CD4-positive, alpha-beta T cell treated with Interleukin-17A for 1 hour (primary cell): ENCODE measurements around the gene SLAMF7.

ENCODE experiments used
- DNase-seq: peaks from one replicate; pipeline ENCODE4 v3.0.0-alpha.2; 2020

Gene SLAMF7

GRCh38 chr1:160747717-160748116, 8.7 kb downstream of the SLAMF7 start:
- no peak for DNase-seq

GRCh38 chr1:160748181-160748877, 9.3 kb downstream of the SLAMF7 start:
- DNase-seq: no peak

- no peak for DNase-seq
Measured at GRCh38 chr1:160748878-160749269, 9.8 kb downstream of the SLAMF7 start.

- no peak for DNase-seq
Measured at GRCh38 chr1:160750608-160751007, 11.6 kb downstream of the SLAMF7 start.

- DNase-seq: no peak
Measured at GRCh38 chr1:160752406-160752805, 13.4 kb downstream of the SLAMF7 start.

GRCh38 chr1:160752924-160753323, 13.9 kb downstream of the SLAMF7 start:
- DNase-seq: no peak

- no peak for DNase-seq
Measured at GRCh38 chr1:160753594-160753993, 14.5 kb downstream of the SLAMF7 start.

GRCh38 chr1:160755461-160755860, 16.4 kb downstream of the SLAMF7 start:
- no peak for DNase-seq

GRCh38 chr1:160755911-160756848, 17.1 kb downstream of the SLAMF7 start:
- DNase-seq: peak; percentile 65

GRCh38 chr1:160756849-160757201, 17.8 kb downstream of the SLAMF7 start:
- no peak for DNase-seq

- DNase-seq: no peak
Measured at GRCh38 chr1:160758521-160758920, 19.5 kb downstream of the SLAMF7 start.

GRCh38 chr1:160759740-160760139, 20.7 kb downstream of the SLAMF7 start:
- DNase-seq: no peak

- DNase-seq: no peak
Measured at GRCh38 chr1:160761046-160761445, 22.0 kb downstream of the SLAMF7 start.

GRCh38 chr1:160761886-160762285, 22.8 kb downstream of the SLAMF7 start:
- no peak for DNase-seq

GRCh38 chr1:160763993-160764392, 24.9 kb downstream of the SLAMF7 start:
- no peak for DNase-seq

GRCh38 chr1:160767395-160768294, 28.6 kb downstream of the SLAMF7 start:
- peak; percentile 41 for DNase-seq

GRCh38 chr1:160768295-160768657, 29.2 kb downstream of the SLAMF7 start:
- peak; percentile 91 for DNase-seq

- DNase-seq: no peak
Measured at GRCh38 chr1:160772331-160772730, 33.3 kb downstream of the SLAMF7 start.

- no peak for DNase-seq
Measured at GRCh38 chr1:160773093-160773492, 34.0 kb downstream of the SLAMF7 start.

GRCh38 chr1:160774886-160775719, 36.1 kb downstream of the SLAMF7 start:
- no peak for DNase-seq

GRCh38 chr1:160776178-160776577, 37.1 kb downstream of the SLAMF7 start:
- no peak for DNase-seq

- DNase-seq: peak; percentile 78
Measured at GRCh38 chr1:160777486-160778089, 38.5 kb downstream of the SLAMF7 start.
